Iris pigment epithelial cell (primary cell): ENCODE data around the gene YPEL1.
A peak's percentile ranks its signal among the peaks of the same experiment; 100 is the strongest.
"Not testable (repeated sequence)": the region's sequence is repeated elsewhere in the genome, so short reads cannot be mapped to it uniquely, and the experiment has no call there.

Experiments used
- DNase-seq: peaks from one replicate; pipeline ENCODE4 v3.0.0-alpha.2; 2011; ENCODE audit warnings: low read depth

Gene YPEL1

DNA sequence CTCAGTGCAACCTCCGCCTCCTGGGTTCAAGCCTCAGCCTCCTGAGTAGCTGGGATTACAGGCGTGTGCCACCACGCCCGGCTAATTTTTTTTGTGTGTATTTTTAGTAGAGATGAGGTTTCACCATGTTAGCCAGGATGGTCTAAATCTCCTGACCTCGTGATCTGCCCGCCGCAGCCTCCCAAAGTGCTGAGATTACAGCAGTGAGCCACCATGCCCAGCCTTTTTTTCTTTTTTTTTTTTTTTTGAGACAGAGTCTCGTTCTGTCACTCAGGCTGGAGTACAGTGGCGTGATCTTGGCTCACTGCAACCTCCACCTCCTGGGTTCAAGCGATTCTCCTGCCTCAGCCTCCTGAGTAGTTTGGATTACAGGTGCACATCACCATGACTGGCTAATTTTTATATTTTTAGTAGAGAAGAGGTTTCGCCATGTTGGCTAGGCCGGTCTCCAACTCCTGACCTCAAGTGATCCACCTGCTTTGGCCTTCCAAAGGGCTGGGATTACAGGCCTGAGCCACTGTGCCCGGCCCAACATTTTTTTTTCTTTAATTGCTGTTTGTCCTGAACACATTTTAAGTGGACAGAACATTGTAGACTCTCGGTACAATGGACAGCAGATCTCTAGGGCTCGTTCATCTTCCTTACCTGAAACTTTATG lies 14.3 kb downstream of the YPEL1 start:
- not testable (repeated sequence) for DNase-seq

DNA sequence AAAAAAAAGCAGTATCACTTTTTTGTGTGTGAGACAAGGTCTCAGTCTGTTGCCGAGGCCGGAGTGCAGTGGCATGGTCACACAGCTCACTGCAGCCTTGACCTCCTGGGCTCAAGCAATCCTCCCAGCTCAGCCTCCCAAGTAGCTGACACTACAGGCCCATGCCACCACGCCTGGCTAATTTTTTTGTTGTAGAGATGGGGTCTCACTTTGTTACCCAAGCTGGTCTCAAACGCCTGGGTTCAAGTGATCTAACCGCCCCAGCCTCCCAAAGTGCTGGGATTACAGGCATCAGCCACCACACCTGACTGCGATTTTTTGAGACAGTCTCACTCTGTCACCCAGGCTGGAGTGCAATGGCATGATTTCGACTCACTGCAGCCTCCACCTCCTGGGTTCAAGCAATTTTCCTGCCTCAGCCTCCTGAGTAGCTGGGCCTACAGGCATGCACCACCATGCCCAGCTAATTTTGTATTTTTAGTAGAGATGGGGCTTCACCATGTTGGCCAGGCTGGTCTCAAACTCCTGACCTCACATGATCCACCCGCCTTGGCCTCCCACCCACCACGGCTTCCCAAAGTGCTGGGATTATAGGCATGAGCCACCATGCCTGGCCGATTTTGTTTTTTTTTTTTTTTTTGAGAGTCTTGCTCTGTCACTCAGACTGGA lies 15.3 kb downstream of the YPEL1 start:
- DNase-seq: not testable (repeated sequence)

- DNase-seq: no peak
Observed at GRCh38 chr22:21719024-21719423, 16.6 kb downstream of the YPEL1 start.

DNA sequence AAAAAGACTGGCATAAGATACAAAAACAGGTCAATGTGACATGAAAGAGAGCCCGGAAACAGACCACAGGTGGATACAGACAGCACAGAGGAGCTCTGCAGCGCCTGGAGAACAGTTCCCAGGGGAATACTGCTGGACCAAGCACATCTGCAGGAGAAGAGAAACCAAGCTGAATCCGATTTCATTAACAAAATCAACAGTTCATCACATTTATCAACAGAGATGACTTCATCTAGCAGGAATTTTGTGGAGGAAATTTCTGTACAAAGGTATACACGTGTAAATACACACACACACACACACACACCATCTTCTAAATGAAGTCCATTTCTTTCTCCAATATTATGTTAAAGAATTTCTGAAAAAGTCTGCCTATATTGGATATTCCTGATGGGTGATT lies 17.1 kb downstream of the YPEL1 start:
- DNase-seq: no peak

GRCh38 chr22:21716395-21717122 lies 19.0 kb downstream of the YPEL1 start:
- not testable (repeated sequence) for DNase-seq

- no peak for DNase-seq
Observed at GRCh38 chr22:21714786-21715185, 20.8 kb downstream of the YPEL1 start.

DNA sequence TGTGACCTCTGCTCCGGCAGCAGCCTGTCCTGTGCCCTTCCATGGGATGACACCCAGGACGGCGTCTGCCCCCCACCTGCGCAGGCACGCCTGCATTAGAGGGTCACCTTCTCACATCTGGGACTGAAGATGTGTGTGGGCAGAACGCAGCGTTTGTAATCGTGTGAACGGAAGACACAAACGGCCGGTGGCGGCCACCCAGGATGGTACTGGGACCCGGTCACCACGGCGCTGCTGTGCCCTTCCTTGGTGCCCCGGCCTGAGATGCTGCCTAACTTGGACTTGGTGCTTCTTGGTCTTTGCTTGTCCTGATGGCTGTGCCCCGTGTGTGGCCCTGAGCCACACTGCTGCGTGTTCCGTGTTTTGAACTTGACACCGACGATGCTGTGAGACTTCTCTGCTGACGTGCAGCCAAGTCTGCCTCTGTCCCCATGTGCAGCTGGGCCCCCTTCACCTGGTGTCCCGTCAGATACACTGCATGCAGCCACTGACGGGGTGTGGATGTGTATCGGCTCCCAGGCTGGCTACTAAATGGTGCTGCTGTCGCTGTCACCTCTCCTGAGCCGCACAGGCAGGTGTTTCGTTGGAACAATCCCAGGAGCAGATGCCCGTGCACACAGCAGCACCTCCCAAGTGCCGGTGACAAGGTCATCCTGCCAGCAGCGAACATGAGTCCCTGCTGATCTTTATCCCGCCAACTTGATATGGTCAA lies 21.4 kb downstream of the YPEL1 start:
- DNase-seq: no peak

GRCh38 chr22:21713428-21714058 lies 22.1 kb downstream of the YPEL1 start:
- DNase-seq: no peak

GRCh38 chr22:21712751-21713427 lies 22.7 kb downstream of the YPEL1 start:
- DNase-seq: peak; percentile 72

- DNase-seq: no peak
Observed at GRCh38 chr22:21711851-21712250, 23.7 kb downstream of the YPEL1 start.

- no peak for DNase-seq
Observed at GRCh38 chr22:21710156-21710555, 25.4 kb downstream of the YPEL1 start.

- no peak for DNase-seq
Observed at GRCh38 chr22:21709688-21710087, 25.9 kb downstream of the YPEL1 start.

DNA sequence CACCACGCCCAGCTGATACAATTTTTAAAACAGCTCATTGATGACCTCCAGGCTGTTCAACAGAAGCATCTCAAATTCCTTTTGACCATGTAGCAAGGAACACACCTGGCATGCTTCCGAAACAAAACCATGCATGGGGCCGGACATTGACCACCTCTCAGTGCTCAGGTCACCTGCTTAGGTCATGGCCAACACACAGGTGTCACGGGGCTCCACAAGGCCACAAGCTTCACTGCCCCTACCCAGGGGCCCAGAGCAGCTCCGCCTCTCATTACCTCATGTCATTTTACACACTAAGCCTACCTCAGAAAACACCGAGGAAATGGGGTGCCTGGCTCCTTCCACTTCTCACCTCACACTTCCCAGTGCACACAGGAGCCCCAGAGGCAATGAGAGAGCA lies 26.6 kb downstream of the YPEL1 start:
- no peak for DNase-seq

GRCh38 chr22:21707677-21708076 lies 27.9 kb downstream of the YPEL1 start:
- no peak for DNase-seq

DNA sequence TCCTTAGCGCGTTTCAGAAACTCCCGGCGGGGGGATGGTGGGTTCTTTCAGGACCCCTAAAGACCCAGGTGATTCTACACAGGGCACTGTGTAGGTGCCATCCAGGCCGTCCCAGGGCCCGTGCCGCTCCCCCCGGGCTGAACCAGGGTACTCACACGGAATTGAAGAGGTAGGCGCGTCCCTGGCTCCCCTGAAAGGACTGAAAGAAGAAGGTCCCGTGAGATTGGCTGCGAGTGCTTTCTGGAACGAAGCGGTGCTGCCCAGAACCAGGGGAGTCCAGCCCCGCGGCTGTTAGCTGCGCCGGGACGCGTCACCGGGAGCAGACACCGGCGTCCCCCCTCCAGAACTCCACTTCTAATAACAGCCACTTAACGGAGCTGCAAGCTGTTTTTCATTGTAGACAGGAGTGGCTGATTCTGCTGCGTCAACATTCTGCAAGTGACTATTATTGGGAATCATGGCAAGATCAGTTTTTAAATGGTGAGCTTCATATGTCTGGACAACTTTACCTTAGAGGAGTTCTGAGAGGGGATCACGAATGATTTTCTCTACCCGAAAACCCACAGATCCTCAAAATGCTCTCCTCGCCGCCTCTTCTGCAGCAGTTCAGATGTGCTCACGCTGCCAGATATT lies 31.8 kb downstream of the YPEL1 start:
- no peak for DNase-seq

GRCh38 chr22:21702700-21703683 lies 32.6 kb downstream of the YPEL1 start:
- DNase-seq: no peak

- DNase-seq: no peak
Observed at GRCh38 chr22:21702094-21702493, 33.5 kb downstream of the YPEL1 start.

GRCh38 chr22:21701384-21701971 lies 34.1 kb downstream of the YPEL1 start:
- DNase-seq: no peak

GRCh38 chr22:21700822-21701221 lies 34.8 kb downstream of the YPEL1 start:
- DNase-seq: no peak
